Mesenchymal stem cell (in vitro differentiated cells and primary cell): Measurements from ENCODE around the gene FRAT1.
"Not testable (repeated sequence)": the region's sequence is repeated elsewhere in the genome, so short reads cannot be mapped to it uniquely, and the experiment has no call there.

ENCODE experiments used
- DNase-seq: peaks from one replicate; pipeline ENCODE4 v3.0.0-alpha.2; 2013
- H2AFZ ChIP-seq: one replicate; pipeline ENCODE4 v1.6.1; 2013; ENCODE audit warnings: low read depth, mild to moderate bottlenecking, control low read depth, inconsistent platforms, low read length, moderate library complexity
- H2AK5ac ChIP-seq: 2 replicates; pipeline ENCODE4 v1.6.1; 2013; ENCODE audit warnings: low read length, moderate library complexity, mild to moderate bottlenecking, inconsistent platforms; ENCODE audit not compliant: severe bottlenecking
- H2BK120ac ChIP-seq: one replicate; pipeline ENCODE4 v1.6.1; 2013; ENCODE audit warnings: low read depth, mild to moderate bottlenecking, inconsistent platforms, low read length, moderate library complexity
- H2BK12ac ChIP-seq, 2 experiments: one replicate each; pipeline ENCODE4 v1.6.1; 2013; ENCODE audit warnings: inconsistent platforms in 2 of 2, low read length in 2 of 2, mild to moderate bottlenecking in 2 of 2, moderate library complexity in 2 of 2, control low read depth in 1 of 2
- H2BK15ac ChIP-seq: one replicate; pipeline ENCODE4 v1.6.1; 2013; ENCODE audit warnings: mild to moderate bottlenecking, low read depth, inconsistent platforms; ENCODE audit not compliant: poor library complexity, severe bottlenecking
- H2BK5ac ChIP-seq: 2 replicates; pipeline ENCODE4 v1.6.1; 2013; ENCODE audit warnings: low read depth, mild to moderate bottlenecking, low read length, control low read depth, inconsistent platforms; ENCODE audit not compliant: poor library complexity, severe bottlenecking
- H3K14ac ChIP-seq, 2 experiments: one replicate each; pipeline ENCODE4 v1.6.1; 2013; ENCODE audit warnings: inconsistent platforms in 2 of 2, low read length in 2 of 2, control low read depth in 1 of 2, mild to moderate bottlenecking in 1 of 2, moderate library complexity in 1 of 2
- H3K18ac ChIP-seq, 2 experiments: one replicate each; pipeline ENCODE4 v1.6.1; 2013; ENCODE audit warnings: inconsistent platforms in 2 of 2, low read length in 2 of 2, control low read depth in 1 of 2, low read depth in 1 of 2, mild to moderate bottlenecking in 1 of 2
- H3K23ac ChIP-seq, 2 experiments: one replicate each; pipeline ENCODE4 v1.6.1; 2013; ENCODE audit warnings: inconsistent platforms in 2 of 2, low read length in 2 of 2, mild to moderate bottlenecking in 2 of 2, moderate library complexity in 2 of 2, control low read depth in 1 of 2
- H3K27ac ChIP-seq: 2 replicates; pipeline ENCODE4 v1.5.1; 2013; ENCODE audit warnings: mild to moderate bottlenecking, moderate library complexity, low read length, control low read depth, inconsistent platforms; ENCODE audit not compliant: poor library complexity, severe bottlenecking
- H3K27me3 ChIP-seq, 2 experiments: 2 replicates each; pipeline versions ENCODE4 v1.6.1 to v1.7.0; 2013; ENCODE audit warnings: low read length in 2 of 2, mild to moderate bottlenecking in 2 of 2, moderate library complexity in 2 of 2, control low read depth in 1 of 2, inconsistent platforms in 1 of 2; ENCODE audit not compliant: control insufficient read depth in 1 of 2, insufficient read depth in 1 of 2
- H3K36me3 ChIP-seq, 2 experiments: 2 replicates each; pipeline versions ENCODE4 v1.6.1 to v1.7.0; 2013; ENCODE audit warnings: low read length in 2 of 2, control low read depth in 1 of 2, inconsistent platforms in 1 of 2, low read depth in 1 of 2, mild to moderate bottlenecking in 1 of 2; ENCODE audit not compliant: insufficient read depth in 2 of 2, control insufficient read depth in 1 of 2
- H3K4ac ChIP-seq, 2 experiments: one replicate each; pipeline ENCODE4 v1.6.1; 2013; ENCODE audit warnings: inconsistent platforms in 2 of 2, low read length in 2 of 2, mild to moderate bottlenecking in 2 of 2, moderate library complexity in 2 of 2, control low read depth in 1 of 2, low read depth in 1 of 2
- H3K4me1 ChIP-seq: 2 replicates; pipeline ENCODE4 v1.6.1; 2013; ENCODE audit warnings: low read depth, low read length, control low read depth; ENCODE audit not compliant: control insufficient read depth, insufficient read depth
- H3K4me2 ChIP-seq: 2 replicates; pipeline ENCODE4 v1.6.1; 2013; ENCODE audit warnings: low read length, mild to moderate bottlenecking, inconsistent platforms; ENCODE audit not compliant: poor library complexity, severe bottlenecking
- H3K4me3 ChIP-seq, 2 experiments: 2 replicates each; pipeline versions ENCODE4 v1.5.1 to v1.7.0; 2013; ENCODE audit warnings: low read length in 2 of 2, mild to moderate bottlenecking in 2 of 2, control low read depth in 1 of 2, low read depth in 1 of 2; ENCODE audit not compliant: insufficient read depth in 1 of 2
- H3K79me1 ChIP-seq: replicated peaks from 2 replicates; pipeline ENCODE4 v1.6.1; 2013; ENCODE audit warnings: mild to moderate bottlenecking, control low read depth, low read length, inconsistent platforms; ENCODE audit not compliant: poor library complexity, severe bottlenecking
- H3K9ac ChIP-seq: 2 replicates; pipeline ENCODE4 v1.7.0; 2013; ENCODE audit warnings: mild to moderate bottlenecking, low read length, moderate library complexity
- H3K9me3 ChIP-seq: 2 replicates; pipeline ENCODE4 v1.7.0; 2013; ENCODE audit warnings: mild to moderate bottlenecking, low read length; ENCODE audit not compliant: control insufficient read depth
- H4K8ac ChIP-seq: one replicate; pipeline ENCODE4 v1.6.1; 2013; ENCODE audit warnings: inconsistent platforms, mild to moderate bottlenecking, low read length, moderate library complexity
- H4K91ac ChIP-seq: one replicate; pipeline ENCODE4 v1.6.1; 2013; ENCODE audit warnings: mild to moderate bottlenecking, low read length, inconsistent platforms
- WGBS: methylation state at CpG from one replicate; pipeline ENCODE4 v1.1.7; 2013; ENCODE audit warnings: mixed read lengths; 5-methylcytosine and 5-hydroxymethylcytosine counted together

FRAT1 gene

GRCh38 chr10:97280783-97281182, 38.3 kb upstream of the FRAT1 start:
- no peak overlapping the region for H2BK12ac ChIP-seq
- no peaks in the 10 kb centered on the region for H3K27me3 ChIP-seq
- WGBS = 94% methylated on average over 3 of the region's 3 CpGs
- no peak overlapping the region for H3K4me3 ChIP-seq
- no peak overlapping the region for H4K91ac ChIP-seq
- no peak for DNase-seq
- no peak overlapping the region for H2AFZ ChIP-seq
- H3K36me3 ChIP-seq = no peaks in the 10 kb centered on the region
- H4K8ac ChIP-seq = no peak overlapping the region
- no peaks in the 10 kb centered on the region for H3K4me1 ChIP-seq
- no peaks in the 10 kb centered on the region for H3K9me3 ChIP-seq
- no peak overlapping the region for H3K14ac ChIP-seq
- no peak overlapping the region for H3K18ac ChIP-seq
- no peak overlapping the region for H3K9ac ChIP-seq
- H2BK5ac ChIP-seq = no peak overlapping the region
- no peak overlapping the region for H2AK5ac ChIP-seq
- H3K23ac ChIP-seq = no peak overlapping the region
- H3K4me2 ChIP-seq = no peak overlapping the region
- H2BK15ac ChIP-seq = no peak overlapping the region
- H2BK120ac ChIP-seq = no peak overlapping the region
- peaks cover 16% of the 10 kb centered on the region for H3K79me1 ChIP-seq
- no peak overlapping the region for H3K27ac ChIP-seq
- no peak overlapping the region for H3K4ac ChIP-seq

GRCh38 chr10:97290076-97290475, 29.0 kb upstream of the FRAT1 start:
- not testable (repeated sequence) for H2AFZ ChIP-seq, H3K9me3 ChIP-seq, H3K18ac ChIP-seq, H2BK12ac ChIP-seq, H3K14ac ChIP-seq, H2AK5ac ChIP-seq, H3K4me2 ChIP-seq, H3K4me1 ChIP-seq, H2BK5ac ChIP-seq, H3K4me3 ChIP-seq, H4K91ac ChIP-seq, H2BK15ac ChIP-seq, DNase-seq, H3K23ac ChIP-seq, H3K36me3 ChIP-seq, H3K4ac ChIP-seq, H4K8ac ChIP-seq, H3K27ac ChIP-seq, H3K27me3 ChIP-seq, H2BK120ac ChIP-seq, H3K9ac ChIP-seq
- WGBS = over 99% methylated on average over 12 of the region's 13 CpGs
- H3K79me1 ChIP-seq = peaks cover 18% of the 10 kb centered on the region

- H3K4ac ChIP-seq = not testable (repeated sequence)
These were observed 28.3 kb upstream of the FRAT1 start for GRCh38 chr10:97290576-97291356.

GRCh38 chr10:97291357-97292096, 27.5 kb upstream of the FRAT1 start:
- H4K8ac ChIP-seq = peak overlapping the region; percentile 37
- H3K14ac ChIP-seq = no peak overlapping the region
- WGBS = 71% methylated on average over 24 of the region's 25 CpGs
- no peaks in the 10 kb centered on the region for H3K27me3 ChIP-seq
- H3K23ac ChIP-seq = no peak overlapping the region
- H4K91ac ChIP-seq = no peak overlapping the region
- peak overlapping the region; percentile 91 for H3K27ac ChIP-seq
- DNase-seq = no peak
- peak overlapping the region in 1 of 2 experiments; percentile 89 for H3K4me3 ChIP-seq
- peak overlapping the region in 1 of 2 experiments; percentile 81 for H3K18ac ChIP-seq
- no peak overlapping the region for H2BK120ac ChIP-seq
- H3K4ac ChIP-seq = peak overlapping the region; percentile 15 to 30
- peak overlapping the region; percentile 90 for H3K9ac ChIP-seq
- H3K4me1 ChIP-seq = peaks cover 3% of the 10 kb centered on the region
- H2BK15ac ChIP-seq = no peak overlapping the region
- H3K36me3 ChIP-seq = no peaks in the 10 kb centered on the region
- peaks cover 15% of the 10 kb centered on the region for H3K79me1 ChIP-seq
- peak overlapping the region; percentile 64 for H2AFZ ChIP-seq
- no peak overlapping the region for H2BK5ac ChIP-seq
- no peak overlapping the region for H2BK12ac ChIP-seq
- no peaks in the 10 kb centered on the region for H3K9me3 ChIP-seq
- peak overlapping the region; percentile 77 for H3K4me2 ChIP-seq
- no peak overlapping the region for H2AK5ac ChIP-seq

More at GRCh38 chr10:97290576-97291356, 28.3 kb upstream of the FRAT1 start:
- Histone ChIP-seq H3K9ac (peak overlapping the region; percentile 90), H3K4me3 (peak overlapping the region in 1 of 2 experiments; percentile 89), H3K79me1 (peaks cover 18% of the 10 kb centered on the region), H3K18ac (peak overlapping the region in 1 of 2 experiments; percentile 8)
- not testable (repeated sequence) for H3K4me2 ChIP-seq, H3K9me3 ChIP-seq, H3K14ac ChIP-seq, H4K8ac ChIP-seq, H3K27ac ChIP-seq, DNase-seq, H2AFZ ChIP-seq, H3K27me3 ChIP-seq, H2BK12ac ChIP-seq, H2AK5ac ChIP-seq, H2BK120ac ChIP-seq, H3K36me3 ChIP-seq, H3K4me1 ChIP-seq, H4K91ac ChIP-seq, H3K23ac ChIP-seq, H2BK15ac ChIP-seq, H2BK5ac ChIP-seq
- 92% methylated on average over 17 of the region's 17 CpGs for WGBS
